GM12875 (cell line): Measurements from ENCODE around the gene SH3PXD2B.

Experiments
- H3K4me3 ChIP-seq: one replicate; pipeline ENCODE4 v1.5.1; 2011; ENCODE audit warnings: low read depth, low read length, control low read depth
- TF ChIP-seq, protein P1 (sequence below): IDR thresholded peaks from 2 replicates; pipeline ENCODE4 v1.5.1; 2011; ENCODE audit warnings: low read depth, mild to moderate bottlenecking, control low read depth, inconsistent platforms, low read length, moderate library complexity, borderline replicate concordance; ENCODE audit not compliant: insufficient read depth

Gene SH3PXD2B

GRCh38 chr5:172447646-172448365 lies 6.5 kb downstream of the SH3PXD2B start:
- H3K4me3 ChIP-seq = no peak overlapping the region
- TF ChIP-seq, protein P1, sequence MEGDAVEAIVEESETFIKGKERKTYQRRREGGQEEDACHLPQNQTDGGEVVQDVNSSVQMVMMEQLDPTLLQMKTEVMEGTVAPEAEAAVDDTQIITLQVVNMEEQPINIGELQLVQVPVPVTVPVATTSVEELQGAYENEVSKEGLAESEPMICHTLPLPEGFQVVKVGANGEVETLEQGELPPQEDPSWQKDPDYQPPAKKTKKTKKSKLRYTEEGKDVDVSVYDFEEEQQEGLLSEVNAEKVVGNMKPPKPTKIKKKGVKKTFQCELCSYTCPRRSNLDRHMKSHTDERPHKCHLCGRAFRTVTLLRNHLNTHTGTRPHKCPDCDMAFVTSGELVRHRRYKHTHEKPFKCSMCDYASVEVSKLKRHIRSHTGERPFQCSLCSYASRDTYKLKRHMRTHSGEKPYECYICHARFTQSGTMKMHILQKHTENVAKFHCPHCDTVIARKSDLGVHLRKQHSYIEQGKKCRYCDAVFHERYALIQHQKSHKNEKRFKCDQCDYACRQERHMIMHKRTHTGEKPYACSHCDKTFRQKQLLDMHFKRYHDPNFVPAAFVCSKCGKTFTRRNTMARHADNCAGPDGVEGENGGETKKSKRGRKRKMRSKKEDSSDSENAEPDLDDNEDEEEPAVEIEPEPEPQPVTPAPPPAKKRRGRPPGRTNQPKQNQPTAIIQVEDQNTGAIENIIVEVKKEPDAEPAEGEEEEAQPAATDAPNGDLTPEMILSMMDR = no peak

DNA sequence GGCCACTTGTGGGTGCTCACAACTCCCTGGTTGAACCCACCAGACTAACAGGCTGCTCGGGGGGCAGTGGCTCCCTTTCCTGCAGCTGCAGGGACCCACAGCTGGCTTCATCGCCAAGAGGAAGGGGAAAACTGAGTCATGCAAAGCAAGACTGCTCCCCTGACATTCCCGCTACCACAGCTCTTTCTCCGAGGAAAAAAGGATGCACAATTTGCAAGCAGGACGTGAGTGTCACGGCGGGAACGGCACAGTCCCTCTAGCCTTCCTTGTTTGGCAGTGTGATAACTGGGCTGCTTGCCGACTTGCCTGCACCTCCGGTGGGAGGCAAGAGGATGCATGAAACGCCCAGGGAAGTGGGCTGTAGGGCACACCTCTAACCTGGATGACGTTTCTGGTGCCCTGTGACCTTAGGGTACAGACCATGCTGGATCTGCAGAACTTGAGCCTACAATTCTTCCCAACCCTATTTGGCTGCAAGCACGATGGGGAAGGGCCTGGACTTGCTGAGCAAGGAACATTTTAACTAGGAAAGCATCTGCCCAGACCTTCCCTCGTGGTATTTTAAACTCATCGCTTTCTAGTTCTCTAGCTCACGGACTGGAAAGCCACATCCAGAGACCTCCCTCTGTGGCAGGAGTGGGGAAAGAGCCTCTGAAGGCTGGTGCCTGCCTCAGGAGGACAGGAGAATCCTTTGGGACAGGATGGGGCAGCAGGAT lies 7.8 kb downstream of the SH3PXD2B start:
- TF ChIP-seq, protein P1 = no peak
- H3K4me3 ChIP-seq = no peak overlapping the region

DNA sequence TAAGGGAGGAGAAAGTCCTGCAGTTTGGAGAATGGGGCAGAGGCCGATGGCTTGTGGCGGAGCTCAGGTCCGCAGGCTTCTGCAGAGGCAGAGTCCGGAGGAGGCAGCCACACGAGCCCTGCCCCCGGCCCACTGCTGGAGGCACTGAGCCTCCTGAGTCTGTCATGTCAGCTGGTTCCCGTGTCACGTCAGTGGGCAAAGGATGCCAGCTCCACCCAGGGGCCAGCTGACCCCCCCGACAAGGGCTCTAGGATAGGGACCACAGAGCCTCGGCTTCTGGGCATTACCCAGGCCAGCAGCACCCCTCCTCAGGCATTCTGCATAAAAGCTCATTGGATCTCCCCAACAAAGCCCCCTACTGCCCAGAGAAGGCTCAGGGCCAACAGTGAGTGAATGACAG lies 8.5 kb downstream of the SH3PXD2B start:
- TF ChIP-seq, protein P1 = no peak

DNA sequence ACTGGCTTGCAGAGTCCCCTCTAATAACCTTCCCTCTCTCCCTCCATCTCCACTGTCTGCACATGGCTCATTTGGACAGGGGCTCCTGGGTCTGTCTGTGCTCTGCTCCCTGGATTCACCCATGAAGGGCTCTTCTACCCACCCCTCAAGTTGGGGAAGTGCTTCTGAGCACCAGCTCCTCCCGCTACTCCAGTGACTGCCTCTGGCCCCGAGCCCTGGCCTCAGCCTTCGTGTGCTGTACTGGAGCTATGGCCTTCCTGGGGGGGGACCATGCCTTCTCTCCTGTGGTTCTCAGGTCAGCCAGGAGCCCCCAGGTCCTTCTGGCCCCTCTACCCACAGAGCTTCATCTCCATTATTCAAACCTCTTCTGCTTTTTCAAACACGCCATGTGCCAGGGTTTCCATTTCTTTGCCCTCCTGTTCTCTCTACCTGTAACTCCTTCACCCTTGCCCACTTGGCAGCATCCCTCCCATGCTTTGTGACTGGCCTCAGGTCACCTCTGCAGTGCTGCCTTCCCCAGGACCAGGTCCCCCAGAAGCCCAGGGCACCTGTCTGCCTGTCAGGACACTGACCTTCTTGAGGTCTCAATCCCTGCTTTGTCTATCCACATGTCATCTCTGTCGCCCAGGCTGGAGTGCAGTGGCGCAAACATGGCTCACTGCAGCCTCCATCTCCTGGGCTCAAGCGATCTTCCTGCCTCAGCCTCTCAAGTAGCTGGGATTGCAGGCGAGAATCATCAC lies 9.5 kb downstream of the SH3PXD2B start:
- TF ChIP-seq, protein P1 = no peak
- H3K4me3 ChIP-seq = no peak overlapping the region

More for the DNA sequence above, 8.5 kb downstream of the SH3PXD2B start:
- no peak overlapping the region for H3K4me3 ChIP-seq

DNA sequence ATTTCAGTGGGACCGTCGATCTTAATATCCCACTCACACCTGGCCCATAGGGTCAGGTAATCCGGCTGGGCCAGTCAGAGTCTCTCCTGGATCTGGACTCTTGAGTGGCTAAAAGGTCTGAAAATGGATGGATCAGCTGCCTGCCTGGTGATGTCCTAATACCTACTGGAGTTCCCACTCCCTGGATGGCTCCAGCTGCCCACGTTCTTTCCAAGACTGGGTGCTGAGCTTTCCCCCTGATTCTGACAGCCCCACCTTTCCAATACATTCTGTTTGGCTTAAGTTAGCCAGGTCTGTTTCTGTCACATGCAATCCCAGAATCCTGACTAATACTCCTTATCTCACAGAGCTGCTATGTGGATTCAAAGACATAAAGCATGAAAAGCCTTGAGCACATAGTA lies 10.2 kb downstream of the SH3PXD2B start:
- TF ChIP-seq, protein P1 = no peak
- no peak overlapping the region for H3K4me3 ChIP-seq

GRCh38 chr5:172443441-172444109 lies 10.8 kb downstream of the SH3PXD2B start:
- H3K4me3 ChIP-seq = no peak overlapping the region

More at GRCh38 chr5:172443441-172444109, 10.8 kb downstream of the SH3PXD2B start:
- TF ChIP-seq, protein P1 = no peak
